PFSK-1 (cell line): ENCODE data around the gene LNP1.

ENCODE experiments used
- FOXP2 ChIP-seq: optimal IDR thresholded peaks from 2 replicates; pipeline ENCODE3; 2011; ENCODE audit warnings: borderline replicate concordance, control low read depth, inconsistent platforms; ENCODE audit not compliant: insufficient read depth; ENCODE audit errors: extremely low read length, extremely low read depth
- POLR2AphosphoS5 ChIP-seq: IDR thresholded peaks from 2 replicates; pipeline ENCODE4 v1.6.1; 2012; ENCODE audit warnings: low read depth, mild to moderate bottlenecking, control low read depth, low read length, moderate library complexity
- SIN3A ChIP-seq: IDR thresholded peaks from 2 replicates; pipeline ENCODE4 v1.6.1; 2012; ENCODE audit warnings: mild to moderate bottlenecking, low read length, moderate library complexity, borderline replicate concordance; ENCODE audit not compliant: insufficient read depth
- TAF1 ChIP-seq: IDR thresholded peaks from 2 replicates; pipeline ENCODE4 v1.6.1; 2012; ENCODE audit warnings: low read length, control low read depth, borderline replicate concordance; ENCODE audit not compliant: insufficient read depth
- TF ChIP-seq, protein P1 (sequence below), 2 experiments: IDR thresholded peaks; 2 replicates each; pipeline versions ENCODE4 v1.6.1 to v1.8.0; 2011 to 2012; ENCODE audit warnings: low read depth in 2 of 2, low read length in 2 of 2, control low read depth in 1 of 2, inconsistent platforms in 1 of 2, mild to moderate bottlenecking in 1 of 2, moderate library complexity in 1 of 2; ENCODE audit not compliant: insufficient read depth in 1 of 2

The LNP1 gene

GRCh38 chr3:100400419-100400779, 940 bp upstream of the LNP1 start:
- TF ChIP-seq, protein P1, sequence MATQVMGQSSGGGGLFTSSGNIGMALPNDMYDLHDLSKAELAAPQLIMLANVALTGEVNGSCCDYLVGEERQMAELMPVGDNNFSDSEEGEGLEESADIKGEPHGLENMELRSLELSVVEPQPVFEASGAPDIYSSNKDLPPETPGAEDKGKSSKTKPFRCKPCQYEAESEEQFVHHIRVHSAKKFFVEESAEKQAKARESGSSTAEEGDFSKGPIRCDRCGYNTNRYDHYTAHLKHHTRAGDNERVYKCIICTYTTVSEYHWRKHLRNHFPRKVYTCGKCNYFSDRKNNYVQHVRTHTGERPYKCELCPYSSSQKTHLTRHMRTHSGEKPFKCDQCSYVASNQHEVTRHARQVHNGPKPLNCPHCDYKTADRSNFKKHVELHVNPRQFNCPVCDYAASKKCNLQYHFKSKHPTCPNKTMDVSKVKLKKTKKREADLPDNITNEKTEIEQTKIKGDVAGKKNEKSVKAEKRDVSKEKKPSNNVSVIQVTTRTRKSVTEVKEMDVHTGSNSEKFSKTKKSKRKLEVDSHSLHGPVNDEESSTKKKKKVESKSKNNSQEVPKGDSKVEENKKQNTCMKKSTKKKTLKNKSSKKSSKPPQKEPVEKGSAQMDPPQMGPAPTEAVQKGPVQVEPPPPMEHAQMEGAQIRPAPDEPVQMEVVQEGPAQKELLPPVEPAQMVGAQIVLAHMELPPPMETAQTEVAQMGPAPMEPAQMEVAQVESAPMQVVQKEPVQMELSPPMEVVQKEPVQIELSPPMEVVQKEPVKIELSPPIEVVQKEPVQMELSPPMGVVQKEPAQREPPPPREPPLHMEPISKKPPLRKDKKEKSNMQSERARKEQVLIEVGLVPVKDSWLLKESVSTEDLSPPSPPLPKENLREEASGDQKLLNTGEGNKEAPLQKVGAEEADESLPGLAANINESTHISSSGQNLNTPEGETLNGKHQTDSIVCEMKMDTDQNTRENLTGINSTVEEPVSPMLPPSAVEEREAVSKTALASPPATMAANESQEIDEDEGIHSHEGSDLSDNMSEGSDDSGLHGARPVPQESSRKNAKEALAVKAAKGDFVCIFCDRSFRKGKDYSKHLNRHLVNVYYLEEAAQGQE (IDR thresholded peaks at IDR 0.05; ENCODE audit: insufficient read depth in 1 of 2, low read depth in 2 of 2, low read length in 2 of 2): no peak
- TF ChIP-seq TAF1: no peak
- TF ChIP-seq FOXP2: no peak
- no peak for TF ChIP-seq POLR2AphosphoS5
- no peak for TF ChIP-seq SIN3A

DNA sequence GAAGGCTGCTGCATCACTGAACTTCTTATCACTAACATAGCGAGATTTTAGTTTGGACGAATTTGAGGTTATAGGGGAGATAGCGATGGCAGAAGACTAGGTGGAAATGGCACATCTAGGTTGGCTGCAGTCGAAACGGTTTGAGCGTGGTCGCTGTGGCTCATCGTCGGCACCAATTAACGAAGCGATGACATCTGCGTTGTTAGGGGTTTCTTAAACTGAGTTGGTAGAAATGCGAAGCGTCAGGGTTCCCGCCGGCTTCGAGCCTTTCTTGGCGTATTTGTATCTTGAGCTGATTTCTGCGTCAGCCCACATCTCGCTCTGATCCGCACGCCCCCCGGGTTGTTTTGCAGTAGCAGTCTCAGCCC, 319 bp downstream of the LNP1 start:
- TF ChIP-seq SIN3A: no peak
- no peak for TF ChIP-seq FOXP2
- no peak for TF ChIP-seq POLR2AphosphoS5
- no peak; the same call in 1 of the 2 replicates for TF ChIP-seq TAF1
- TF ChIP-seq, protein P1 (IDR thresholded peaks at IDR 0.05; ENCODE audit: insufficient read depth in 1 of 2, low read depth in 2 of 2, low read length in 2 of 2): no peak

DNA sequence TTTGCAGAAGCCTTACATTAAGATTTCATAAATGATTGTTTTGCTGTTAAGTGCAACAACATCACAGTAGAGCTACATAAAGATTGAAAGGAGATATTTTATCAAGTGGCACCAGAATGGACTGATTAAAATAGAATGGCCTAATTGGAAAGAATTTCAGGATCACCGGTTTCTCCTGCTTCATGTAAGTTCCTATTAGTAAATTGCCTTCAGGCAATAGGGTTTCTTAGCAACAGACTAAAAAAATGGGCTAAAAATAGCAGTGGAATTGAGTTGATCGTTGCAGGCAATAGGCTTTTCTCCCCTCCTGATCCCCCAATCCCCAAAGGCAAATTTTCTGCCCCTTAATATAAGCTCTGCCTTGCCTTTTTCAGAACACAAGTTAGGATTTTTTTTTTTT, 917 bp downstream of the LNP1 start:
- TF ChIP-seq TAF1 (no peak), POLR2AphosphoS5 (no peak), SIN3A (no peak), FOXP2 (no peak)
- TF ChIP-seq, protein P1 (IDR thresholded peaks at IDR 0.05; ENCODE audit: insufficient read depth in 1 of 2, low read depth in 2 of 2, low read length in 2 of 2): no peak

- TF ChIP-seq, protein P1 (IDR thresholded peaks at IDR 0.05; ENCODE audit: insufficient read depth in 1 of 2, low read depth in 2 of 2, low read length in 2 of 2): no peak
- TF ChIP-seq SIN3A (no peak), POLR2AphosphoS5 (no peak)
These were observed 1.6 kb downstream of the LNP1 start for GRCh38 chr3:100402891-100403290.
